HG03139 (cell line): ENCODE results near the gene MSI2.

ENCODE experiments used
- ATAC-seq: cut with Tn5 transposase; IDR thresholded peaks from one replicate; pipeline ENCODE4 v1.9.1; 2021; ENCODE audit not compliant: unreplicated experiment

The MSI2 gene

GRCh38 chr17:57313097-57313835 lies 56.9 kb downstream of the MSI2 start:
- no peak for ATAC-seq

GRCh38 chr17:57315061-57316015 lies 59.0 kb downstream of the MSI2 start:
- ATAC-seq: no peak

- ATAC-seq: no peak
Observed at GRCh38 chr17:57316361-57316760, 60.0 kb downstream of the MSI2 start.

- no peak for ATAC-seq
Observed at GRCh38 chr17:57317079-57317478, 60.8 kb downstream of the MSI2 start.

- no peak for ATAC-seq
Observed at GRCh38 chr17:57318913-57319312, 62.6 kb downstream of the MSI2 start.

- no peak for ATAC-seq
Observed at GRCh38 chr17:57319806-57320205, 63.5 kb downstream of the MSI2 start.

- no peak for ATAC-seq
Observed at GRCh38 chr17:57323391-57323790, 67.1 kb downstream of the MSI2 start.

- no peak for ATAC-seq
Observed at GRCh38 chr17:57324060-57324459, 67.7 kb downstream of the MSI2 start.

GRCh38 chr17:57324631-57325030 lies 68.3 kb downstream of the MSI2 start:
- no peak for ATAC-seq

GRCh38 chr17:57326336-57326735 lies 70.0 kb downstream of the MSI2 start:
- no peak for ATAC-seq

GRCh38 chr17:57326764-57327163 lies 70.4 kb downstream of the MSI2 start:
- ATAC-seq: no peak

GRCh38 chr17:57327176-57327970 lies 71.0 kb downstream of the MSI2 start:
- ATAC-seq: no peak

GRCh38 chr17:57328109-57328882 lies 72.0 kb downstream of the MSI2 start:
- no peak for ATAC-seq

- no peak for ATAC-seq
Observed at GRCh38 chr17:57329380-57330214, 73.3 kb downstream of the MSI2 start.

GRCh38 chr17:57330587-57330986 lies 74.3 kb downstream of the MSI2 start:
- no peak for ATAC-seq

GRCh38 chr17:57331423-57331822 lies 75.1 kb downstream of the MSI2 start:
- no peak for ATAC-seq

GRCh38 chr17:57332501-57332900 lies 76.2 kb downstream of the MSI2 start:
- no peak for ATAC-seq

GRCh38 chr17:57335195-57335792 lies 79.0 kb downstream of the MSI2 start:
- ATAC-seq: no peak

GRCh38 chr17:57337390-57337789 lies 81.1 kb downstream of the MSI2 start:
- no peak for ATAC-seq
